ENCODE results near the gene CRIM1.

The CRIM1 gene

DNA sequence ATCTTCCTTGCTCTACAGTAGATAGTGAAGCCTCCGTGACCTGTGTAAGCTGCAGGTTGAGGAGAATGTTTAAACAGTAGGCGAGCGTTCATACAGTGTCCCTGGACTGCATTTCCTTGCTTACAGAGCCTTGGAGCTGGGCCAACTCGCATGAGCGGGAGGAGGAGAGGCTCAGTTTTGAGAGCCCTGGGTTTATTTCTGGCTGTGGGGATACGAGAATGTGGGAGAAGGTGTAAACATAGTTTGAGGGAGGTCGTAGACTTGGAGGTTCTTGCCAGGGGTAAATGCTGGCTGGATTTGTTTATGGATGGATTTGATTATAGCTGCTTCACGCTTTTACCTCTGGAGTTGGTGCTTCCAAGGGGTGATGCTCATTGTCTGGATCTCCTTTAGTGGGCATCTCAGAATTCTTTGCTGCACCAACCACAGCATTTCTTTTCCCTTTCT is 20.8 kb downstream of the CRIM1 start:
- DNase-seq, result no peak

DNA sequence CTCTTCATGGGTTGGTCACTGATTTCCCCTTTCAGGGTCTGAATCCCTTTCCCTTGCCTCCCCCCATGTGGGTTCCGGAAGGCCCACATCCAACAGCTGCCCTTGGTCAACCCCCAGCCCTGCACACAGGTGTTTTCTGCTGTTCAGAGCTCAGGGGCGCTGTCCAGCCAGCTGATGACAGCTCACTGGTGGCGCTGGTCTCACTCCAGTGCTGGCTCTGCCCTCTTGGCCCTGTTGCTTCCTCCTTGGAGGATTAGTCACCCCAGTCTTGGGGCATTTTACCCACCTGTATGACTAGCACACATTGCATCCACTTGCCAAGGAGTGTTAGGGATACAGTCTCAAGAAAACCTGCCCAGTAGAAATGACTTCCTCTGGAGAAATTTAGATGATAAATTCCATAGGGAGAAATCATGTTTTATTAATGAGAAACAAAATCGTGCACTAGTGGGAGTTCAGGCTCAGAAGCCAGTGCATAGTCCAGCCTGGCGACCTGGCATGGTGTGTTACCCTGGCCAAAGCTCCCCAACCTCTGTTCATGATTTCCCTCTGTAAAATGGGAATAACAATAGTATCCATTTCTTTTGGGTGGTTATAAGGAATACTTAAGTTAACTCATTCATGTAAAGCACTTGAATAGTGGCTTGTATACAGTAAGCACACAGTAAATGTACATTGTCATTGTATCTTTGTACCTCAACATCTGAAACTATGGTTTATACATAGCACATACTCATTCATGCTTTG is 21.6 kb downstream of the CRIM1 start:
- no peak for DNase-seq

DNA sequence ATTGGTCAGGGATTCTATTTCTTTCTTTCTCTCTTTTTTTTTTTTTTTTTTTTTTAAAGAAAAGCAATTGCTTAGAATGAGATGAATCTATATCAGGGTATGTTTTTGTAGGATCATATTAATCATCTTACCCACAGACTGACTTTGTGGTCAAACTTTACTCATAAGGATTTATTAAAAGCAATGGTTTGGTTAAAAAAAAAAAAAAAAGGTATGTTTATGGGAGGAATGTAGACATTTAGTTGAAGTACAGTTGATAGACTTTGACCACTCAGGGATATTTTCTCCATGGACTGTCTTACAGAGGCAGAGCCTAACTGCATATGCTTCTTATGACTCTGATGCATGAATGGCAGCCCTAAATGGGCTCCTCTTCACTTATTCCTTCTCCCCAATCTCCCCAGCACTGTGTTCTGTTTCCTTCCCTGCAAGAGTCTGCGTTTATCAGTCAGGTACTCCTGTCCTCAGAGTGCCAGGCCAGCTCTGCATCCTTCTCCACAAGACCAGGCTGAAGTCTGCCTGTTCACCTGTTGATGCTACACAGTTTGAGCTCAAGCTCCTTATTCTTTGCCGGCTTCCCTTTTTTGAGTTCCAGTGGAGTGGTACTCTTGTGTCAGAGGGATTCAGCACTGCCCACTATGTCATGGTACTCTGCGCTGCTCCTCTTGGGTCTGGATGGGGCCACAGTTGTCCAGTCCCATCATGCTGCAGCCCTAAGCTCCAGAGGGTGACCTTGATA is 24.3 kb downstream of the CRIM1 start:
- DNase-seq, result no peak

DNA sequence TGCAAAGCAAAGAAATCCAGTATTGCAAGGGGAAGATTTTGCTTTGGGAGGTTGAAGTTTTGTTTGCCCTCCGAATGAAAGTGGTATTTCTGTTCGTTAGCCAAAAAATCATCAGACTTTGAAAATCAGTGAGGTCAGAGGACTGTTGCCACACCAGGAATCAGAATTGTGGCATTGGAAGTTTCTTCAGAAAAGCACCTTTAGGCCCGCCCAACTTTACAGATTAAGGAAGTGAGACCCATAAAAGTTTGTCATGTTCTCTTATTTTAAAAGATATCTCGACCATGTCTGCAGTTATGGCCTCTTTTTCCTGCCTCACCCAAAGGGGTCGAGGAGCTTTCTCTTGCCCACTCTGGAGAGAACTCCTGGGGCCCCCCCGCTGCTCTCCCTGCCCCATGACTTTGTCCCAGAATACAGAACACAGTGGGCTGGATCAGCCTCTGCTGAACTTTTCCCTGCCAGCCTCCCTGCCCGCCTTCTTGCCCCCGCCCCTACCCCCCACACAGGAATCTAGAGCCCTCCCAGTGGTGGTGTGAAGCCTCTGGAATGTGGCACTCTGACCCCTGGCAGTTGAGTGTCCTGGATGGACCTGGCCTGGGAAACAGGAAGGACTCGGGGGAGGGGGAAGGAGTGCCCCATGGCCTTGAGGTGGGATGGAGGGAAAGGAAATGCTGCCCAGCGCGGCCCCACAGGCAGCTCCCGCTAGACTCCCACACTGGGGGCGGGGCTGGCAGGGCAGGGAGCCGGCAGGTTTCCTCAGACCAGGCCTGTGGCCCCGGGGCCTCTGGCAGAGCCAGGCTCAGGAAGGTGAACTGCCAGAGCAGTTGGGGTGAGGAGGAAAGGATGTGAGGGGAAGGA is 25.3 kb downstream of the CRIM1 start:
- DNase-seq, result no peak

DNA sequence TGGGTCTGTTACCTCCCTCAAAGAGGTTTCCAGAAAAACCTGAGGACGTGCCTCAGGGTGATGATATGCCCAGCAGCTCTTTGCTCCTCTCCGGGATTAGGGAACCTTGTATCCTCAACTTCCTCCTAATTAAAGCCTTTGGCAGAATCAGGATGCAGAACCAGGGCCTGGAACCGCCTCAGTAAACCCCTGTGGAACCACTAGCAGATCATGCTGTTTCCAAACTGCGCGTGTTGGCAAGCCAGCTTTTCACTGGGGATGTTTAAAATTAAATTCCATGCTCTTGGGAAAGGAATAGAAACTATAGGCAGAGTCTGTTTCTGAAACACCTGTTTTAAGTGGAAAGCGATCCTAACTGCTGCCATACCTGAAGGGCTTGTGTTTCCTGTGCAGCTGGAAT is 26.4 kb downstream of the CRIM1 start:
- no peak for DNase-seq

DNA sequence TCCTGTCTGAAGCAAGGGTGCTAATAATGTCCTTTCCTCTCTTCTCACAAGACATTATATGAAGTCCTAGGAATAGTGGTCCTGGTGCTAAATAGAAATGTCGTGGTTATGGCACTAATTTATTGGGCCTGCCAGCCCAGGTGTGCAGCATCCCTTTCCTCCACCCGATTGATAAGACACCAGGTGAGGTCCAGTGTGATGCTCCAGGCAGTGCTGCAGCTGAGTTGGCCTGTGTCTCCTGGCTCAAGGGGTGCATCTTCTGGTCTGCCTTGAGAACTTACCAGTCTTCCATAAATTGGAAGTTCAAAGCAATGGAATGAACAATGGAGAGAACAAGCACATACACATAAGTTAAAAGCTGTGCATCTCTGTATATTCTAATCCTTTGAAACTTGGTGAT is 26.9 kb downstream of the CRIM1 start:
- DNase-seq, result no peak

DNA sequence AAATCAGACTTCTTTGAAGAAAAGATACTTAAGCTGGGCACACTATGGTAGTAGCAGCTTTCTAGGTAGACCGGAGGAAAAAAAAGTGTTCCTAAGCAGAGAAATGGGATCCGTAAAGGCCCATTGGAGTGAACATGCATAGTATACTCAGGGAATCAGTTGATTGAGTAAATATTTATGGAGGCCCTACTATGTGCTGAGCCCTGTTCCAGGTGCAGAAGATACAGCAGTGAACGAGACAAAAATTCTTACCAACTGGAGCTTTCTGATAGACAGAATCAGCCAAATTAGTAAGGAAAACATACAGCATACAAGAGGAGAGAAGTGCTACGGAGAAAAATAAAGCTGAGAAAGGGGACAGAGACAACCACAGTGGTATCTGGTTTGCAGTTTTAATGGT is 28.1 kb downstream of the CRIM1 start:
- no peak for DNase-seq

DNA sequence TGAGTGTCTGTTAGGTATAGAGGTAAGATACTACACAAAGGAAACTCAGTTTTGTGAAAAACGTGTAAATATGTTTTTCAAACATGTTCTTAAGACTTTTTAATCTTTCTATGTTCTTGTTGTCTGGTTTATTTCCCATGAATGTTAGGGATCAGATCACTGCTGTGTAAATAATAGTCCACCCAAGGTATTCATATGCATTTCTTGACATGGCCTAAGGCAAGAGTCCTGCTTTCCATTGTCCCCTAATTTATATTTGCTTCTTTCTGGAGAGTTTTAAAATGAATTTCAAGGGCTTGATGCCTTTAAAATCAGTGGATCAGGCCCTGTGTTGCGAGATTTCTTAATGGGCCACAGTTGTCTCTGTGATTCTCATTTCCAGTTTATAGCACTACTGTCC is 28.9 kb downstream of the CRIM1 start:
- DNase-seq, result no peak

DNA sequence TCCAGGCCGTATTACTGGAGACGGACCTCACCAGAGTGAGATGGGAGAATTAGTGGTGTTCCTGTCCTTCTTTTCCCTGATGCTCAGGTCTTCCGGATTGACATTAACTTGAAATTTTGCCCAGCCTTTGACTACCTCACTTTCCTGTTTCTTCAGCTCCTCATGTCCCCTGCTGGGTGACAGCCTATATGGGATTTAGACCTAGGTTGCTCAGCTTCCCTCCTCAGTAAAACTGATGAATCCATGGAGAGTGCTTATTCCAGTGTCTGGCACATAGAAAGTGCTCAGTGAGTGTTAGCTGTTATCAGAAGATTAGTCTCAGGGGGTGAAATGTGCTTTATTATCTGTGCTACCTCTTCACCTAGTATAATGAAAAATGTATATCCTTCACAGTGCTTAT is 30.0 kb downstream of the CRIM1 start:
- no peak for DNase-seq

DNA sequence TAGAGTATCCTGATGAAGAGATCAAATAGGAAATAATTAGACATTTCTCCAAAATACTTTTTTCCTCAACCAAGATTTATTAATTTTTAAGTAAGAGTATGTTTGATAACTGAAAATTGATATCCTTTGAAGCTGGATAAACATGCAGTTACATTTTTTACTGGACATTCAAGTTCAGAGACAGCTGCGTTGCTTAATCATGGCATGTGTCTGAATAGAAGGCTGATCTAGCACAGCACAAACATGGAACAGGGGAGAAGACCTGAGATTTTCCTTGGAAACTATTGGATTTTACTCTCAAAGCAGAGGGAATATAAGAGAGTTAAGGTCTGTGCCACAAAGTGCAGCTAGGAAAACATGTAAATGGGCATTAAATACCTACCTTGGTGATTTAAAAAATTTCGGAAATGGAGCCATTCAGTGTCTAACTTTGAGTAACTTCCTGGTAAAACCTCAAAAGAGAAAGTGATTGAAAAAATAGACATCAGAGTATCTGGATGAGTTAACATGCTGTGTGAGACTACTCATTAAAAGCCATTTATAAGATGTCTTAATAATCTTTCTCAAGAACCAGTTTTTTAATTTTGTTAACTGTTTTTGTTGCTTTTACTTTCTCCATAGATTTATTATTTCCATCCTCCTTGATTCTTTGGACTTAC is 31.8 kb downstream of the CRIM1 start:
- no peak for DNase-seq

DNA sequence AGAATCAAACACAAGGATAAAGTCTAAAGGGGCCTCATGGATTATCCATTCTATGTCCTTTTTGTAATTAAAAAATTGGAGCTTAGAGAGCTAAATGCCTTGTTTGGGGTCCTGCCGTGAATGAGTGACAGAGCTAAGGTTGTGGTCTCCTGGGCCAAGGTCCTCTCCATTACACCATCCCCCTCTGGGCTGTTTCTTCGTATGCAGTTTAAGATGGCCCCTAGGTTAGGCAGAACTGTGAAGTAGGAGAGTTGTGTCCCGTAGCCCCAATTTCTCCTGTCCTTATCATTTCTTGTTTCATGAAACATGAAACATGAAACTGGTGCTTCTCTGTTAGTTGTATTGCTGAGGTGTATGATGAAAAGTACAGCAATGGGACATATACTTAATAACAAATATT is 32.9 kb downstream of the CRIM1 start:
- no peak for DNase-seq

DNA sequence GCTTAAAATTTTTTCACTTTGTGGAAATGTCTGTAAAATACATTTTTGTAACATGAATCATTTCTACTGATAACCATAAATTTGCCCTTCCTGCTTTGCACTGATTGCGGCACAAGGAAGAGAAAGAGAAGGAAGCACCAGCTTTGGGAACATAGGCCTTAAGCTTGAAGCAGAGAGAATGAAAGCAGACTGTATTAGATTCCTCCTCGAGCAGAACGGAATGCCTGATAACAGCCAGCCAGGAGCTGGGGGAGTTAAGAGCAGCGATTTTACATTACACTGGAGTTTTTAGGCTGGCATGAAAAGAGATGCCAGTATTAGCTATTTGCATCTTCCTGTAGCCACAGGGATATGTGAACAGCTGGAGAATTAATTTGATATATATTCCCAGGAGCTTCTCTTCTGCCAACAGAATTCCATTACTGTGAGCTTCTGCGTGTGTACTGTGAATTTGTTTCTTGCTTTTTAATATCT is 33.5 kb downstream of the CRIM1 start:
- no peak for DNase-seq

DNA sequence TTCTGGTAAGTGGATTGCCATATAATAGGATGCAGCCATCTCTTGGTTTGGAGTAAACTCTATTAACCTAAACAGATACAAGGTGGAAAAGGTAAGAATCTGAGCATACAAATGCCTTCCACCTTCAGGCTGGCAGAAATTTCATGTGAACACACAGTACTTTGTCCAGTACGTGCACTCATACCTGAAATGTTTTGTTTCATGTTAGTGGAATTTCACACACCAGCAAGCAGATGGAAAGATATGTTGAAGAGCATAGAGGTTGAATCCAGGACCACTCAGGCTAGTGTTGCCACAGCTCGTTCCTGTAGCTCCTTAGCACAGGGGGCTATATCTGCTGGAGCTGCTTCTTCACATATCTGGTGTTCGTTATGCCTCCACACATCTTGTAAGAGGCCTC is 34.0 kb downstream of the CRIM1 start:
- no peak for DNase-seq

DNA sequence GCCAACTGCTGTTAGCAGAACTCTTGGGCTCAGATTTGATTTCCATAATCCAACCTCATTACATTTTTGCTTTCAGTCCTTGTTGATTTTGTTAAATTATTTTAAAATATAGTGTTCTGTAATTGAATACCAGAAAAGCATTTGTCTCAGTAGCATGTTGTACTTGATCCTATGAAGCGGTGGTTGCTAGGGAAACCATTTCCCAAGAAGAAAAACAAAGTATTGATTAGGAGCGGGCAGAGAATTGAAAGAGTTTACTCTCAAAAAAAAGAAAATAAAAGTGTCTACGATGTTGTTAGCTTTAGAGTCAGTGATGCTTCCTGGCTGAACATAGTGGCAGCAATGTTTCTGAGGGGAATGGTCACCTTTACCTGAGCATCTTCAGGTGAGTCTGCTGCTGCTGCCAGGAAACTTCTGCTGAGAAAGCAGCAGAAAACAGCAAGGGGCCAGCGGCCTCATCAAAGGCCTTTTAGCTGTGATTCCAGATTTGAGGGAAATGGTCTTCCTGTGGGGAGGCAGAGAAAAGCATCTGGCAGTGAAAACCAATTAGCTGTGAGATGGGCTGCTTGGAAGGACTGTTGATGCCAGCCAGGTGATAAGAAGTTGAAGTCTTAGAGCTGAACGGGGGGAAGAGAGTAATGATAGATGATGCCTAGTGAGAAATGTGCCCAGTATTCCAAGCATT is 37.1 kb downstream of the CRIM1 start:
- no peak for DNase-seq

DNA sequence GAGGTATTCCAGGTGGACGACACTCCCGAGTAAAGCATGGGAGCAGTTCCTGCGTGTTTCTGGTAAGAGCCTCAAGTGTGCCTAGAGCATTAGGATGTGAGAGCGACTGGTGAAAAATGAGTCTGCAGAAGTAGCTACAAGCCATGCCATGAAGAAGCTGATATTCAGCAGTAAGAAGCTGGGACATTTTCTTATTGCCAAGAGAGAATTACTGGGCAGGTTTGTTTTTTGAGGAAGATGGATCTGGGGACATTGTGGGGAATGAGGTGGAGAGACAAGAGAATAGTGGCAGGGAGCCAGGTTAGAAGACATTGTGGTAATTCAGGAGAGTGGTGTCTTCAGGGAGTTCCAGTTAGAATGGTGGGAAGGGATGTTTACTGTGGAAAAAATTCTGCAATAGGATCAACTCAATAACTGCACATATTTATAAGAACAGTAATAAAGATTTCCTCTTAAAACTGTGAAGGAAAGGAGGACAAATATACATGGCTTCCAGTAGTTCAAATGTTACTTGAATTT is 38.2 kb downstream of the CRIM1 start:
- DNase-seq, result no peak

DNA sequence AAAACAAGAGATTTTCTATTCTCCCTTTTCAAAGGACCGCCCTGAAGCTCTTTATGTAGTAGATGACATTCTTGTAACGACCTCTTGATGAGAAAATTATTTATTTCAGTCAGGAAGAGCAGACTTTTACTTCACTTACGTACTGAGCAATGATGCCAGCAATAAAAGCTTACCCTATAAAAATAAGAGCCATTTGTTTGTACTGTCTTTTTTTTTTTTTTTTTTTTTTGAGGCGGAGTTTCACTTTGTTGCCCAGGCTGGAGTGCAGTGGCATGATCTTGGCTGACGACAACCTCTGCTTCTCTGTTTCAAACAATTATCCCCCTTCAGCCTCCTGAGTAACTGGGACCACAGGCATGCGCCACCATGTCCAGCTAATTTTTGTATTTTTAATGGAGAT is 39.2 kb downstream of the CRIM1 start:
- DNase-seq, result no peak

DNA sequence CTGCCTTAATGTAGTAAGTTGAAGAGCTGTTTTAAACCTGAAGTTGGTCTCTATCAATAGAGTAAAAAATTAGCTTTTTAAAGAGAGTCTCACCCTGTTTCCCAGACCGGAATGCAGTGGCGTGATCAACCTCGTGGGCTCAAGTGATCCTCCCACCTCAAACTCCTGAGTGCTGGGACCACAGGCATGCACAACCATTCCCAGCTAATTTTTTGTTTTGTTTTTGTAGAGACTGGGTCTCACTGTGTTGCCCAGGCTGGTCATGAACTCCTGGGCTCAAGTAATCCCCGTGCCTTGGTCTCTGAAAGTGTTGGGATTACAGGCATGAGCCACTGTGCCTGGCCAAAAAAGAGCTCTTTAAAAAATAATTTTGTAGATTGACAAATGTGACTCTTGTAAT is 40.3 kb downstream of the CRIM1 start:
- DNase-seq, result no peak

DNA sequence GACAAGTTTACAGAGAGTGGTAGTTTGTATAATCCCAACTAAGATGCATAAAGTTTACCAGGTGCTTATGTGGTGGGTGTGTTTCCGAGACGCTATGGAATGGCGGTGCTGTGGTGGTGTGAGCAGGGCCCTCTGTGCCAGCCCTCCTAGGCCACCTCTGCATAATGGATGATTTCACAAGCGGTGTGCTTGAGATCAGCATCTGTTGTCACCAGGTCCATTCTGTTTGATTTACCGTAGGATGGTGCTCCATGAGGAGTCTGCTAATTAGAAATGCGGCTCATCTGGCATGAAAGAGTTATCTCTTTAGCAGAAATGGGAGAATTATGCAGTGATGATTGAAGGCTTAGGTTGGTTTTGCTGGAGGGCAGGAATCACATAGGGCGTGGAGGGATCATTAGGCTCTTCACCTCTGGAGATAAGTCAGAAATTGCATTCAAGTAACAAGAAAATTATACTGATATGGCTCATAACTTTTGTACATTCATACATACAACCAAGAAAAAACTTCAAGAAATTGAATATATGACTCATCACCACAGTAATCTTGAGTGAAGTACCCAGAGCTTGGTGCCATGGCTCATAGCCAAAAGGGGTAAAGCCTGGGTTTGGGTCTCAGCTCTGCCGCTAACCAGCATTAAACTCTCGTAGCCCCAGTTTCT is 41.4 kb downstream of the CRIM1 start:
- DNase-seq, result no peak

DNA sequence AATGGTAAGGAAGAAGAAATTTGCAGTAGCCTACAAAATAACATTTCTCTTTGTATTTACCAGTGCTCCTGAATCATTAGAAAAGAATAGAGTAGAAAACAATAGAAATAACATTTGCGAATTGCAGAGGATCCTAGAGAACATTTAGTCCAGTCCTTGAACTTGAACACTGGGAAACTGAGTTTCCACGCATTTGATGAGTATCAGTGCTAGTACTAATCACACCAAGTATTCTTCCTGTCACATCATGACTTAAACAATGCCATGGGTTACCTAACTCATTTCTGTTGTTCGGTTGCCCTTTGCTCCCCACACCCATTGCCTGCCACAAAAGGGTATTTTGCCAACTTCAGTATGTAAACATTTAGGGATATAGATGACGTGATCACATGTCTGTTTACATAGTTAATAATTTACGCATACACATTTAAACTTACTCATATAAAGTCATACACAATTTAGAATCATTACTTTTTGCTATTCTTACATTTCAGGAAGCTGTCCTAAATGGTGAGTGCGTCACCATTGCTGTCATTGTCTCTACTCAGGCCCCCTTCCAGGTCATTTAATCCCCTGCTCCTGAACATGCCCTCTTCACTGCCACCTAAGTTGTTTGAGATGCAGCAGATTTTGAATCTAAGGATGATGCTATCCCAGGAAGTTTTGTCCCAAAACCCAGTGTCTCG is 42.3 kb downstream of the CRIM1 start:
- DNase-seq, result no peak

DNA sequence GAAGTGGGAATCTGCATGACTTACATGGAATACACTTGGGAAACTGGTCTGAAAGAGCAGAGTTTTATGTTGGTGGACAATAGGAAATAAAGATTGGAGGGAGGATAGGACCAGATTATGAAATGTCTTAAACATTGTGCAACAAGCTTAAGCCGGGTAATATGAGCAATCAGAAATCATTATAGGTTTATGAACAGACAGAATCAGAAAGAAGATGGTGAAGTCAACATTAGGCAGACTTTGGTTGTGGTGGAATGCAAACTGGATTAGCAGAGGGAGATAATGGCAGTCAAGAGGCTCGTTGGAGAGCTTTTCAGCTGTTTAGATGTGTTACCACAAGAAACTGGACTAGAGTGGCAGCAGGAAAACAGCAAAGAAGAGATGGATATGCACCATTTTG is 43.5 kb downstream of the CRIM1 start:
- no peak for DNase-seq

DNA sequence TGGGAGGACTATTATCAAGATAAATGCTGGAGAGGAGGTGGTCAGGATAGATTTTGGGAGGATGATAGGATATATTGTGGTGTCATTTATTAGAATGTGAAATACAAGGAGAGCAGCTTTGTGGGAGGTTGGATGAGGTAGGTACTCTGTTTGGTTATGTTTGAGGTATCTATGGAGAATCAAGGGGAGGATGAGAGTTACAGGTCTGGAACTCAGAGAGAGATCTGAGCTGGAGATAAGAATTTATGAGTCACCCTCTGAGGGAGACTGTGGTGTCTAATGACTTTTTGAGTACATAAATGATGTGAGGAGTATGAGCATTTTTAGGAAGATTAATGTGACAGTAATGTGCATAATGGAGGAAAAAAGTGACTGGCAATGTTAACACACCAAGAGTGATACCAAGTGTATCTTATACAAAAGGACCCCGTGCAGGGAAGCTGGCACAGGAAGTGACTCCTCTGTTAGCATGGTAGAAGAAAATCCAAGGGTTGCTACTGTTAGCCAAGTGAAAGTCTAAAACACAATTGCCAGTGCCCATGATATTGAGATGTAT is 48.2 kb downstream of the CRIM1 start:
- no peak for DNase-seq

All from NCI-H1694 (cell line).